HEK293T (cell line): ENCODE measurements around the gene TMEM43.

Experiments used
- CTCF ChIA-PET: fragments of 350-600 bp; formaldehyde crosslinking; extraction: SDS; loops from one replicate; lab custom pipeline; 2021; ENCODE audit warnings: antibody characterized with exemption, inconsistent platforms; lab: Yijun Ruan, JAX
- POLR2A ChIA-PET: fragments of 350-600 bp; formaldehyde crosslinking; extraction: SDS; loops from one replicate; lab custom pipeline; 2020; ENCODE audit warnings: antibody characterized with exemption, inconsistent platforms; lab: Yijun Ruan, JAX
- DNase-seq: peaks from one replicate; pipeline ENCODE4 v3.0.0; 2012; ENCODE audit warnings: mixed read lengths; ENCODE audit errors: extremely low spot score
- ARNT ChIP-seq: fragments of 450-650 bp; IDR thresholded peaks from 2 replicates; pipeline ENCODE4 v1.6.1; 2017; ENCODE audit warnings: mild to moderate bottlenecking
- BHLHE40 ChIP-seq: fragments of 450-650 bp; IDR thresholded peaks from 2 replicates; pipeline ENCODE4 v1.6.1; 2016; ENCODE audit warnings: mild to moderate bottlenecking, moderate library complexity, borderline replicate concordance
- CTBP1 ChIP-seq: fragments of 450-650 bp; IDR thresholded peaks from 2 replicates; pipeline ENCODE4 v1.6.1; 2016; ENCODE audit warnings: borderline replicate concordance
- ELF4 ChIP-seq: fragments of 450-650 bp; IDR thresholded peaks from 2 replicates; pipeline ENCODE4 v1.6.1; 2017; ENCODE audit warnings: antibody characterized with exemption
- FOXA1 ChIP-seq: fragments of 450-650 bp; IDR thresholded peaks from 2 replicates; pipeline ENCODE4 v1.6.1; 2016; ENCODE audit warnings: mild to moderate bottlenecking
- FOXK2 ChIP-seq: fragments of 450-650 bp; IDR thresholded peaks from 2 replicates; pipeline ENCODE4 v1.6.1; 2016; ENCODE audit warnings: mild to moderate bottlenecking
- FOXM1 ChIP-seq: fragments of 450-650 bp; IDR thresholded peaks from 2 replicates; pipeline ENCODE4 v1.6.1; 2017; ENCODE audit warnings: mild to moderate bottlenecking, borderline replicate concordance
- HDGF ChIP-seq: fragments of 450-650 bp; IDR thresholded peaks from 2 replicates; pipeline ENCODE4 v1.6.1; 2017; ENCODE audit warnings: antibody characterized with exemption, borderline replicate concordance
- L3MBTL2 ChIP-seq: fragments of 450-650 bp; conservative IDR thresholded peaks from 2 replicates; pipeline ENCODE4 v1.6.1; 2016; ENCODE audit warnings: mild to moderate bottlenecking
- LEF1 ChIP-seq: fragments of 450-650 bp; IDR thresholded peaks from 2 replicates; pipeline ENCODE4 v1.6.1; 2017; ENCODE audit warnings: mild to moderate bottlenecking, borderline replicate concordance
- NFRKB ChIP-seq: fragments of 450-650 bp; IDR thresholded peaks from 2 replicates; pipeline ENCODE4 v1.6.1; 2016; ENCODE audit warnings: mild to moderate bottlenecking, moderate library complexity
- PKNOX1 ChIP-seq: fragments of 450-650 bp; IDR thresholded peaks from 2 replicates; pipeline ENCODE4 v1.6.1; 2016
- SP1 ChIP-seq: fragments of 450-650 bp; IDR thresholded peaks from 2 replicates; pipeline ENCODE4 v1.6.1; 2017
- SUZ12 ChIP-seq: fragments of 450-650 bp; IDR thresholded peaks from 2 replicates; pipeline ENCODE4 v1.6.1; 2016; ENCODE audit warnings: mild to moderate bottlenecking
- TARDBP ChIP-seq: fragments of 450-650 bp; IDR thresholded peaks from 2 replicates; pipeline ENCODE4 v1.6.1; 2016
- ZNF384 ChIP-seq: fragments of 450-650 bp; IDR thresholded peaks from 2 replicates; pipeline ENCODE4 v1.6.1; 2016

The TMEM43 gene

GRCh38 chr3:14130230-14130629 is 5.4 kb downstream of the TMEM43 start:
- POLR2A ChIA-PET: no interaction called here
- DNase-seq: no peak
- TF ChIP-seq SUZ12: no peak
- TF ChIP-seq ELF4: no peak
- CTCF ChIA-PET: no interaction called here

GRCh38 chr3:14130707-14131106 is 5.9 kb downstream of the TMEM43 start:
- no peak for DNase-seq
- POLR2A ChIA-PET: no interaction called here
- TF ChIP-seq TARDBP (no peak), FOXM1 (no peak), FOXK2 (no peak), LEF1 (no peak), HDGF (no peak), PKNOX1 (no peak), CTBP1 (no peak), SP1 (no peak), FOXA1 (no peak), BHLHE40 (no peak), SUZ12 (no peak), ARNT (no peak), ZNF384 (no peak), NFRKB (no peak)
- CTCF ChIA-PET: no interaction called here

GRCh38 chr3:14131134-14131533 is 6.3 kb downstream of the TMEM43 start:
- CTCF ChIA-PET: no interaction called here
- no peak for TF ChIP-seq L3MBTL2
- TF ChIP-seq ELF4: no peak
- TF ChIP-seq PKNOX1: no peak
- TF ChIP-seq ARNT: no peak
- TF ChIP-seq CTBP1: no peak
- no peak for TF ChIP-seq SP1
- POLR2A ChIA-PET: no interaction called here
- no peak for DNase-seq

GRCh38 chr3:14132120-14132519 is 7.3 kb downstream of the TMEM43 start:
- DNase-seq: no peak
- POLR2A ChIA-PET: no interaction called here
- CTCF ChIA-PET: interaction anchor here (1.1 kb wide), 1 partner anchor 21 kb away, joined by 3 read pairs; no protein-coding TSS in a partner anchor
- TF ChIP-seq PKNOX1 (no peak), FOXK2 (no peak), FOXA1 (no peak), LEF1 (no peak), ARNT (no peak), L3MBTL2 (no peak), FOXM1 (no peak)

GRCh38 chr3:14132689-14133088 is 7.8 kb downstream of the TMEM43 start:
- TF ChIP-seq HDGF (no peak), FOXK2 (no peak), TARDBP (no peak), FOXA1 (no peak), ZNF384 (no peak), PKNOX1 (no peak), ARNT (no peak), ELF4 (no peak)
- CTCF ChIA-PET: interaction anchor here (1.1 kb wide), 1 partner anchor 20 kb away, joined by 3 read pairs; no protein-coding TSS in a partner anchor

GRCh38 chr3:14133188-14133800 is 8.4 kb downstream of the TMEM43 start:
- DNase-seq: no peak
- TF ChIP-seq LEF1 (no peak), L3MBTL2 (no peak), ELF4 (no peak), BHLHE40 (no peak), ARNT (no peak), NFRKB (no peak), PKNOX1 (no peak), TARDBP (no peak), SP1 (no peak), FOXK2 (no peak)
- CTCF ChIA-PET: no interaction called here
- POLR2A ChIA-PET: interaction anchor here (1.1 kb wide), 1 partner anchor 8 kb away, joined by 5 read pairs; the partner anchor contains the start of genes CHCHD4 and TMEM43

More at GRCh38 chr3:14132689-14133088, 7.8 kb downstream of the TMEM43 start:
- no peak for DNase-seq
- POLR2A ChIA-PET: no interaction called here
